K562 (cell line): ENCODE measurements around the gene FAM83D. TPM values are rescaled to one million over a fixed set of nuclear protein-coding genes. Genes with fewer than 3 reads are reported as not detected.
A peak's percentile ranks its signal among the peaks of the same experiment; 100 is the strongest.

Experiments
- CBFA2T3 ChIP-seq: fragments of 450-650 bp; IDR thresholded peaks from 2 replicates; pipeline ENCODE4 v1.6.1; 2017
- CHD4 ChIP-seq: fragments of 200-600 bp; sonication (generic); IDR thresholded peaks from 3 replicates; pipeline ENCODE4 v1.6.1; 2012; ENCODE audit warnings: low read depth, mild to moderate bottlenecking, mixed read lengths, low read length, inconsistent platforms; ENCODE audit not compliant: insufficient read depth, insufficient replicate concordance, poor library complexity, severe bottlenecking
- DPF2 ChIP-seq: fragments of 450-650 bp; IDR thresholded peaks from 2 replicates; pipeline ENCODE4 v1.6.1; 2016
- ETV6 ChIP-seq, 3 experiments: fragments of 150-350 bp in 1 of 3; sonication (generic) in 1 of 3; formaldehyde crosslinking in 1 of 3; IDR thresholded peaks; 2 replicates each; pipeline versions ENCODE4 v1.6.1 to v1.8.0; 2014 to 2022; ENCODE audit warnings: borderline replicate concordance in 2 of 3, low read depth in 2 of 3, antibody characterized with exemption in 1 of 3, low read length in 1 of 3, mild to moderate bottlenecking in 1 of 3, missing genetic modification reagents in 1 of 3
- GTF2F1 ChIP-seq: IDR thresholded peaks from 2 replicates; pipeline ENCODE4 v1.6.1; 2011; ENCODE audit warnings: low read depth, low read length, improper control_type of control experiment
- MAX ChIP-seq: sonication (generic); formaldehyde crosslinking; IDR thresholded peaks from 2 replicates; pipeline ENCODE4 v1.9.0; 2022; ENCODE audit warnings: mild to moderate bottlenecking, missing genetic modification reagents
- MEF2D ChIP-seq: conservative IDR thresholded peaks from 2 replicates; pipeline ENCODE4 v1.6.1; 2016; ENCODE audit warnings: low read depth, missing genetic modification characterization, missing compliant biosample characterization
- RBM39 ChIP-seq: fragments of 200-400 bp; formaldehyde crosslinking; optimal IDR thresholded peaks from 2 replicates; pipeline ENCODE3; 2018; ENCODE audit warnings: low read depth, low read length
- RFX7 ChIP-seq: fragments of 250-450 bp; sonication (Bioruptor Pico); IDR thresholded peaks from 2 replicates; pipeline ENCODE4 v1.5.1; 2021; ENCODE audit warnings: mild to moderate bottlenecking
- SIRT6 ChIP-seq: IDR thresholded peaks from one replicate; pipeline ENCODE4 v1.6.1; 2012; ENCODE audit warnings: low read depth, mild to moderate bottlenecking, control low read depth, inconsistent platforms, low read length, moderate library complexity
- TCF3 ChIP-seq: sonication (generic); formaldehyde crosslinking; IDR thresholded peaks from 2 replicates; pipeline ENCODE4 v1.4.0; 2020; ENCODE audit warnings: mild to moderate bottlenecking, missing genetic modification reagents
- TOE1 ChIP-seq, 2 experiments: fragments of 450-650 bp in 1 of 2; sonication (generic) in 1 of 2; formaldehyde crosslinking in 1 of 2; IDR thresholded peaks; 2 replicates each; pipeline versions ENCODE4 v1.7.1 to v1.8.0; 2016 to 2022; ENCODE audit warnings: borderline replicate concordance in 2 of 2, mild to moderate bottlenecking in 2 of 2, antibody characterized with exemption in 1 of 2, inconsistent platforms in 1 of 2, low read depth in 1 of 2, missing genetic modification reagents in 1 of 2, moderate library complexity in 1 of 2
- TSHZ1 ChIP-seq: fragments of 250-450 bp; sonication (Bioruptor Pico); IDR thresholded peaks from 2 replicates; pipeline ENCODE4 v1.4.0; 2020; ENCODE audit warnings: mild to moderate bottlenecking, moderate library complexity
- ZEB2 ChIP-seq: fragments of 450-650 bp; IDR thresholded peaks from 2 replicates; pipeline ENCODE4 v1.6.1; 2016
- ZNF121 ChIP-seq: sonication (generic); formaldehyde crosslinking; conservative IDR thresholded peaks from 2 replicates; pipeline ENCODE4 v1.8.0; 2022; ENCODE audit warnings: missing genetic modification reagents
- ZNF217 ChIP-seq: sonication (generic); formaldehyde crosslinking; IDR thresholded peaks from 2 replicates; pipeline ENCODE4 v1.8.0; 2022; ENCODE audit warnings: mild to moderate bottlenecking, missing genetic modification reagents
- ZNF24 ChIP-seq: fragments of 450-650 bp; IDR thresholded peaks from 2 replicates; pipeline ENCODE4 v1.6.1; 2016
- ZNF311 ChIP-seq: fragments of 250-450 bp; sonication (Bioruptor Pico); IDR thresholded peaks from 2 replicates; pipeline ENCODE4 v1.4.0; 2020; ENCODE audit warnings: mild to moderate bottlenecking, moderate library complexity
- ZNF584 ChIP-seq: fragments of 200-800 bp; sonication (Bioruptor generic); IDR thresholded peaks from 2 replicates; pipeline ENCODE4 v1.6.1; 2016; ENCODE audit warnings: low read depth, mild to moderate bottlenecking, missing genetic modification characterization, missing compliant biosample characterization
- ZNF780A ChIP-seq: fragments of 250-450 bp; sonication (Bioruptor Pico); IDR thresholded peaks from 2 replicates; pipeline ENCODE4 v1.5.0; 2021; ENCODE audit warnings: mild to moderate bottlenecking
- ZZZ3 ChIP-seq: fragments of 450-650 bp; IDR thresholded peaks from 2 replicates; pipeline ENCODE4 v1.6.1; 2016; ENCODE audit warnings: antibody characterized with exemption, mild to moderate bottlenecking, moderate library complexity
- polyA plus RNA-seq, 8 experiments: library from polyadenylated mRNA; depleted of rRNA in 4 of 8; stranded (reverse) in 5 of 8; unstranded in 3 of 8; fragments of >200 nt; fragmentation: Nextera tagmentation in 2 of 8; fragmentation: Illumina TruSeq in 1 of 8; extraction: Ambion mirVana in 2 of 8; extraction: Trizol in 1 of 8; gene quantifications; 2 replicates each; pipeline versions ENCODE4 v1.2.1 to v1.2.3, GENCODE V29; 2011 to 2014; ENCODE audit warnings: inconsistent platforms in 1 of 8, missing spikeins in 1 of 8
- total RNA-seq, 7 experiments: library from RNA; depleted of rRNA in 6 of 7; stranded (reverse); fragments of >200 nt in 6 of 7; fragmentation: Illumina TruSeq in 2 of 7; extraction: Trizol in 2 of 7; gene quantifications; 2 replicates each; pipeline versions ENCODE4 v1.2.1 to v1.2.3, GENCODE V29; 2011 to 2021; ENCODE audit warnings: low replicate concordance in 1 of 7
- TF ChIP-seq, protein P1 (sequence below): IDR thresholded peaks from 2 replicates; pipeline ENCODE4 v1.6.1; 2014; ENCODE audit warnings: antibody characterized with exemption

FAM83D gene
- total and polyA plus RNA-seq, 9 of the 15 experiments (the other 6 are each of a cell fraction or from before 2014, with no cell fraction given): 8.2 to 66.1 (median 43.5) TPM

GRCh38 chr20:38962044-38962927, 36.1 kb downstream of the FAM83D start, which contains the start of gene DHX35 (continued):
- no peak for TF ChIP-seq ZZZ3
- TF ChIP-seq ZNF311 (CRISPR knock-in tag): no peak
- TF ChIP-seq, protein P1, sequence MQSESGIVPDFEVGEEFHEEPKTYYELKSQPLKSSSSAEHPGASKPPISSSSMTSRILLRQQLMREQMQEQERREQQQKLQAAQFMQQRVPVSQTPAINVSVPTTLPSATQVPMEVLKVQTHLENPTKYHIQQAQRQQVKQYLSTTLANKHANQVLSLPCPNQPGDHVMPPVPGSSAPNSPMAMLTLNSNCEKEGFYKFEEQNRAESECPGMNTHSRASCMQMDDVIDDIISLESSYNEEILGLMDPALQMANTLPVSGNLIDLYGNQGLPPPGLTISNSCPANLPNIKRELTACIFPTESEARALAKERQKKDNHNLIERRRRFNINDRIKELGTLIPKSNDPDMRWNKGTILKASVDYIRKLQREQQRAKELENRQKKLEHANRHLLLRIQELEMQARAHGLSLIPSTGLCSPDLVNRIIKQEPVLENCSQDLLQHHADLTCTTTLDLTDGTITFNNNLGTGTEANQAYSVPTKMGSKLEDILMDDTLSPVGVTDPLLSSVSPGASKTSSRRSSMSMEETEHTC: peak; percentile 82; the same call in 1 of the 2 replicates
- TF ChIP-seq TCF3 (CRISPR knock-in tag): 0 out of 2 replicates have a peak, but pooled peaks have one; percentile 15
- no peak for TF ChIP-seq ZNF584 (CRISPR knock-in tag)
- TF ChIP-seq TOE1 (IDR thresholded peaks at IDR 0.05; ENCODE audit: borderline replicate concordance): peak; percentile 99
- TF ChIP-seq TOE1 (CRISPR knock-in tag; IDR thresholded peaks at IDR 0.05; ENCODE audit: borderline replicate concordance, low read depth): no peak
- TF ChIP-seq CHD4: no peak
- TF ChIP-seq ZNF24: no peak
- no peak for TF ChIP-seq ETV6 (IDR thresholded peaks at IDR 0.05; ENCODE audit: borderline replicate concordance in 1 of 2, low read depth in 2 of 2, low read length in 1 of 2)
- TF ChIP-seq ETV6 (CRISPR knock-in tag; IDR thresholded peaks at IDR 0.05; ENCODE audit: borderline replicate concordance): 0 out of 2 replicates have a peak, but pooled peaks have one; percentile 53
- no peak for TF ChIP-seq SIRT6
- no peak for TF ChIP-seq ZEB2
- no peak for TF ChIP-seq ZNF217 (CRISPR knock-in tag)
- no peak for TF ChIP-seq MEF2D (tag)
- TF ChIP-seq CBFA2T3: no peak
- no peak; the same call in 1 of the 2 replicates for TF ChIP-seq DPF2
- no peak for TF ChIP-seq RBM39
- TF ChIP-seq RFX7 (CRISPR knock-in tag): no peak
- TF ChIP-seq ZNF121 (CRISPR knock-in tag): no peak
- TF ChIP-seq ZNF780A: no peak
- peak; percentile 76; the same call in 1 of the 2 replicates for TF ChIP-seq GTF2F1
- peak; percentile 97 for TF ChIP-seq MAX
- TF ChIP-seq TSHZ1 (CRISPR knock-in tag): no peak
